Measurements from ENCODE around the gene CALD1. TPM values are rescaled to one million over a fixed set of nuclear protein-coding genes. Genes with fewer than 3 reads are reported as not detected.

The CALD1 gene
- total and polyA plus RNA-seq, 5 experiments from 2014 or later: not detected

DNA sequence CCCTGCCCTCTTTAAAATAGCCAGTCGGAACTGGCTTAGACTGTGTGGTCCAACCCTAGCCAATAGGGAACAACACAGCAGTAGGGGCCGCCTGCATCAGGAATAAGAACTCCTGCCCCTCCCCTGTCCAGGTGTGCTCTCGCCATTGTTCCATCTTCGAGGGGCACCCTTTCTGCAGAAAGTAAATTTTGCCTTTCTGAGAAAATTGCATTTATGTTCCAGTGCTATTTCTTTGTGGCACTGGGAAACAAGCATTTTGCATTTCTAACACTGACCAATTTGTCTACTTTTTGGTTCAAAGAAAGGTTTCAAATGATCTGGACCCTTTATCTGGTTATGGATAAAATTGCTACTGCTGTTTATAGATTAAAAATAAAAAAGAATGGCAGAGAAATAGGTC is 116.6 kb downstream of the CALD1 start:
- POLR2A ChIA-PET: no interaction called here
- H3K4me3 Mint-ChIP-seq: no peak overlapping the region
- H3K4me1 Mint-ChIP-seq: peaks cover 0 to 6% (median 2%) of the 10 kb centered on the region in 4 donors
- peaks cover 7 to 20% (median 16%) of the 10 kb centered on the region in 5 donors for H3K27me3 Mint-ChIP-seq
- ATAC-seq: no peak
- peaks cover 8 to 31% (median 18%) of the 10 kb centered on the region in 9 donors for H3K9me3 Mint-ChIP-seq
- H3K36me3 Mint-ChIP-seq: peaks cover 0 to 14% (median 12%) of the 10 kb centered on the region in 3 donors
- no peak overlapping the region for H3K27ac Mint-ChIP-seq
- no peak for DNase-seq

DNA sequence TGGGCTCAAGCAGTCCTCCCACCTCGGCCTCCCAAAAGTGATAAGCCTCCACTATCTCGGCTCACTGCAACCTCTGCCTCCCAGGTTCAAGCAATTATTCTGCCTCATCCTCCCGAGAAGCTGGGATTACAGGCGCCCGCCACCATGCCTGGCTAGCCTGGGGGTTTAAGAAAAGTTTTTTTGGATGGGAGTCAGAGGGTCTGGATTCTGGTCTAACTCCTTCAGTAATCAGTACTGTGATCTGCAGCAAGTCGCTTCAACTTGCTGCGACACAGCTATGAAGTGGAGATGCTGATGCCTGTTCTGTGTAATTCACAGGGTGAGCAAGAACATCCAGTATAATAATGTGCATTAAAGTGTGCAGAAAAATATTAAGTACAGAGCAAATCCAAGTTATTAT is 118.5 kb downstream of the CALD1 start:
- no peak for ATAC-seq
- POLR2A ChIA-PET: no interaction called here

DNA sequence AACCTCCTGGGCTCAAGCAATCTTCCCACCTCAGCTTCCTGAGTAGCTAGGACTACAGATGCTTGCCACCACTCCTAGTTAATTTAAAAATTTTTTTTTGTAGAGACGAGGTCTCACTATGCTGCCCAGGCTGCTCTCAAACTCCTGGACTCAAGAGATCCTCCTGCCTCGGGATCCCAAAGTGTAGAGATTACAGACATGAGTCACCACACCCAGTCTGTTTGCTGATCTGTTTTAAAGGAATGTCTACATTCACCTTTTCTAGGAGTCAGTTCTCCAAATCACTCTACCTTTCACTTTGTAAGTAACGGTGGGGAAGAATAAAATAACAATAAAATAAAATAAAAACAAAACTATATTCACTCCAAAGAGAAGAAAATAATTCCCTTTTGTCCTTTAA is 120.3 kb downstream of the CALD1 start:
- H3K27ac Mint-ChIP-seq: peak overlapping the region in 2 of 10 donors; percentile 9 to 46
- H3K9me3 Mint-ChIP-seq: peaks cover 8 to 26% (median 18%) of the 10 kb centered on the region in 9 donors
- peaks cover 0 to 14% (median 10%) of the 10 kb centered on the region in 3 donors for H3K36me3 Mint-ChIP-seq
- ATAC-seq: no peak
- no peak overlapping the region for H3K4me3 Mint-ChIP-seq
- peaks cover 0 to 2% (median 0%) of the 10 kb centered on the region in 5 donors for H3K27me3 Mint-ChIP-seq
- no peak for DNase-seq
- POLR2A ChIA-PET: interaction anchor here (0.7 kb wide), 1 partner anchor 352 kb away, joined by 3 read pairs; no protein-coding TSS in a partner anchor
- H3K4me1 Mint-ChIP-seq: no peaks in the 10 kb centered on the region

More for the DNA sequence above, 118.5 kb downstream of the CALD1 start:
- peaks cover 8 to 31% (median 18%) of the 10 kb centered on the region in 9 donors for H3K9me3 Mint-ChIP-seq
- no peak overlapping the region for H3K27ac Mint-ChIP-seq
- H3K4me1 Mint-ChIP-seq: no peaks in the 10 kb centered on the region
- H3K27me3 Mint-ChIP-seq: peaks cover 0 to 8% (median 7%) of the 10 kb centered on the region in 5 donors
- H3K36me3 Mint-ChIP-seq: peaks cover 0 to 14% (median 10%) of the 10 kb centered on the region in 3 donors
- no peak overlapping the region for H3K4me3 Mint-ChIP-seq
- no peak for DNase-seq

DNA sequence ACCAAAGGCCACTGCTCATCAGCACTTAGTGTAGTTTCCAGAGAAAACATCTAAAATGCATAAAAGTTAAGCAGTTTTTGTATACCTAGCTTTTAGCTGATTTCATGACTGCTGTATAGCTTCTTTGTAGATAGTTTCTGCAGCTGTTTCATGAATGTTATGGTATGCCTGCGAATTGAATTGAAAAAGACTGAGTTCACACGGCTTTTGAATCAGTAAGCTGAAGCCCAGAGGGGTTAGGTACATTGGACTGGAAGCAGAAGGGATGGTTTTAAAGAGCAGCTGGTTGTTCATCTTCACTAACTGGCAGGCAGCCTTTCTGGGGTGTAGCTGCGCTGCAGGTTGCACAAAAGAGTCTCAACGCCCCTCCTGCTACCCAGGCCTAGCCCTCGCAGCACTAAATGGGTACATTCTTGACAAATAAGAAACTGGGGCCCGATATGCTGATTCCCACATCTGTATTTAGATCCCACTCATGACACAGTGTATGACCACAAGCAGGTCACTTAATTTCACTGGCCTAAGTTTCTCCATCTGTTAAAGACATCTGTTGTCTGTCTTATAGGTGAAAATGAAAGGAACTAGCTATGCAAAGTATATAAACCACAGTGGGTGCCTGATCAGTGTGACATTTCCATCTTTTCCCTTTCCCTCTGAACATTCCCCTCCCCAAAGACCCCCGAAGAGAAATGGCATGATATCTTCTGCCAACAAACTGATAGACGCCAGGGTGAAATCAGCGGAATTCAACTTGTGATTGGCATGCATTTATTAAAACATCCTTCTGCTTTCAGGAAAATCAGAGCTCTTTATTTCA is 120.9 kb downstream of the CALD1 start:
- peaks cover 0 to 2% (median 0%) of the 10 kb centered on the region in 5 donors for H3K27me3 Mint-ChIP-seq
- no peak overlapping the region for H3K4me3 Mint-ChIP-seq
- DNase-seq (no peak), ATAC-seq (no peak)
- peaks cover 8 to 21% (median 17%) of the 10 kb centered on the region in 9 donors for H3K9me3 Mint-ChIP-seq
- POLR2A ChIA-PET: no interaction called here
- H3K27ac Mint-ChIP-seq: no peak overlapping the region
- H3K36me3 Mint-ChIP-seq: peaks cover 0 to 14% (median 10%) of the 10 kb centered on the region in 3 donors
- H3K4me1 Mint-ChIP-seq: no peaks in the 10 kb centered on the region

DNA sequence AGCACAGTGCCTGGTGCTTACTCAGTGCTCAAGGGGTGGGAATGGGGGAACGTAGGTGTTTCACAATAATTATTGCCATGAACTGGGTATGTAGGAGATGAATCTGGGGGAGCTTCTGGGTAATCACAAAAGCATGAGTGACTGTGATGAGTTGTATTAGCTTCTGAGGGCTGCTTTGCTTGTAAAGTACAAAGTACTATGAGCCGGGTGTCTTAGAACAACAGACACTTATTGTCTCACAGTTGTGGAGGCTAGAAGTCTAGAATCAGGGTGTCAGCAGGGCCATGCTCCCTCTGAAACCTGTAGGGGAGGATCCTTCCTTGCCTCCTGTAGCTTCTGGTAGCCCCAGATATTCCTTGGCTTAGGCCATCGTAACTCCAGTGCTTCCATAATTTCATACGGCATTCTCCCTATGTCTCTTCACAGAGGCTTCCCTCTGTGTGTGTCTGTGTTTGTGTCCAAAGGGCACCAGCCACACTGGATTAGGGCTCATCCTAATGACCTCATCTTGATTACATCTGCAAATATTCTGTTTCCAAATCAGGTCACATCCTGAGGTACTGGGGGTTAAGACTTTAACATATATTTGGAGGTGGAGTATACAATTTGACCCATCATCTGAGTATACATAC is 122.1 kb downstream of the CALD1 start:
- DNase-seq (no peak), ATAC-seq (no peak)
- no peak overlapping the region for H3K27ac Mint-ChIP-seq
- no peaks in the 10 kb centered on the region for H3K4me1 Mint-ChIP-seq
- H3K27me3 Mint-ChIP-seq: peaks cover 0 to 2% (median 0%) of the 10 kb centered on the region in 5 donors
- POLR2A ChIA-PET: no interaction called here
- H3K36me3 Mint-ChIP-seq: peaks cover 0 to 4% (median 3%) of the 10 kb centered on the region in 3 donors
- H3K4me3 Mint-ChIP-seq: no peak overlapping the region
- H3K9me3 Mint-ChIP-seq: peaks cover 0 to 10% (median 5%) of the 10 kb centered on the region in 9 donors

DNA sequence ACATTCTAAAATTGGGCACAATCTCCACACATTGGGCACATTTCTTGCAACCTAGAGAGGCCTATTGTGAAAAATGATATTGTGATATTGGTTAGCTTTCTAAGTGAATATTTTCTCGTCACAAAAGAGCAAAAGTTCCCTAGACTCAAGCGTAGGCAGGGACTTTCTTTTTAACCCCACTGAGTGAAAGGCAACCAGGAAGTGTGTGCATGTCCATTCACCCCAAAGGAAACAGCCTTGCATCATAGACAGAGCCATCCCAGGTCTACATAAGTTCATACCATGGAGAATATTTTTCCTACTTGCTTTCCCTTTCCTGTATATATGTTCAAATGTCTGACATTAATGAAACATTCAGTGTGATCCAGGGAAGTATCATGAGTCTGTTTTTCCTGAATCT is 122.6 kb downstream of the CALD1 start:
- Mint-ChIP-seq H3K4me1 (no peaks in the 10 kb centered on the region), H3K27ac (no peak overlapping the region), H3K9me3 (peaks cover 0 to 7% (median 1%) of the 10 kb centered on the region in 9 donors), H3K4me3 (no peak overlapping the region), H3K36me3 (no peaks in the 10 kb centered on the region), H3K27me3 (peaks cover 0 to 2% (median 0%) of the 10 kb centered on the region in 5 donors)
- POLR2A ChIA-PET: no interaction called here
- DNase-seq (no peak), ATAC-seq (no peak)

DNA sequence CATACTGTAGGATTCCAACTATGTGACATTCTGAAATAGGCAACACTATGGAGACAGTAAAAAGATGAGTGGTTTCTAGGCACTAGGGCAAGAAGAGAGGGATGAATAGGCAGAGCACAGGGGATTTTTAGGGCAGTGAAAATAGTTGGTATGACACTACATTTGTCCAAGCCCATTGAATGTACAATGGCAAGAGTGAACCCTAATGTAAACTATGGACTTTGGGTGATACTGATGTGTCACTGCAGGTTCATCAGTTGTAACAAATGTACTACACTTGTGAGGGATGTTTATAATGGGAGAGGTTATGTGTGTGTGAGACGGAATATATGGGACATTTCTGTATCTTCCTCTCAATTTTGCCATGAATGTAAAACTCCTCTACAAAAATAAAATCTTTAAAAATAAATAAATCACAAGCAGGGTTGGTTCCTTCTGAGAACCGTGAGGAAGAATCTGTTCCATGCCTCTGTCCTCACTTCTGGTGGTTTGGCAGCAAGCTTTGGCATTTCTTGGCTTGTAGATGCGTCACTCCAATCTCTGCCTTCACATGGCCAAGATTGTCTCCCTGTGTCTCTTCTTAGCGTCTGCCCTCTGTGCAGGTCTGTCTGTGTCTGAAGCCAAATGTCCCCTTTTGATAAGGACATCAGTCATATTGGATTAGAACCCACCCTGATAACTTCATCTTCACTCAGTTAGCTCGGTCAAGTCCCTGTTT is 123.8 kb downstream of the CALD1 start:
- POLR2A ChIA-PET: no interaction called here
- H3K9me3 Mint-ChIP-seq: peaks cover 0 to 2% (median 0%) of the 10 kb centered on the region in 9 donors
- H3K27me3 Mint-ChIP-seq: peaks cover 0 to 2% (median 0%) of the 10 kb centered on the region in 5 donors

DNA sequence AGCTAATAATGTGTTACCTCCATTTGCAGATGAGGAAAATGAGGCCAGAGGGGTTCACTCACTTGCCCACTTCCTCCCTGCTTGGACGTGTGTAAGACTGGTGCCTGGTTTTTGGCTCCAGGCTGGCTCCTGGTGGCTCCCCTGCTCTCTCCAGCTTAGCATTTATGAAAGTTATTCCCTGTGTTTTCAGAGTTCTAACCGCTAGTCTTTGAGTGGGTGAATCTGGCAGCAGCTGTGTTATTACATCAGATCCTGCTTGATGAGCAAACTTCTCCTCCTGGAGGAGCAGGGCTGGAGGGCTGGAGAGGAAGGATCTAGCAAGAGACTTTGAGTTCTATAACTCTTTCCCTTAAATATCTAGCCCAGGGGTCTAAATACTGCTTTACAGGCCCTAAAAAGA is 125.9 kb downstream of the CALD1 start:
- ATAC-seq (no peak), DNase-seq (no peak)
- Mint-ChIP-seq H3K27ac (no peak overlapping the region), H3K27me3 (peaks cover 0 to 2% (median 0%) of the 10 kb centered on the region in 5 donors), H3K36me3 (no peaks in the 10 kb centered on the region), H3K4me1 (peaks cover 0 to 1% (median 0%) of the 10 kb centered on the region in 4 donors), H3K9me3 (no peaks in the 10 kb centered on the region), H3K4me3 (no peak overlapping the region)
- POLR2A ChIA-PET: interaction anchor here (1.2 kb wide), 1 partner anchor 259 kb away, joined by 3 read pairs; the partner anchor contains the start of gene BPGM

More for the DNA sequence above, 123.8 kb downstream of the CALD1 start:
- Mint-ChIP-seq H3K27ac (no peak overlapping the region), H3K36me3 (no peaks in the 10 kb centered on the region), H3K4me1 (no peaks in the 10 kb centered on the region), H3K4me3 (no peak overlapping the region)
- no peak for DNase-seq
- ATAC-seq: no peak

DNA sequence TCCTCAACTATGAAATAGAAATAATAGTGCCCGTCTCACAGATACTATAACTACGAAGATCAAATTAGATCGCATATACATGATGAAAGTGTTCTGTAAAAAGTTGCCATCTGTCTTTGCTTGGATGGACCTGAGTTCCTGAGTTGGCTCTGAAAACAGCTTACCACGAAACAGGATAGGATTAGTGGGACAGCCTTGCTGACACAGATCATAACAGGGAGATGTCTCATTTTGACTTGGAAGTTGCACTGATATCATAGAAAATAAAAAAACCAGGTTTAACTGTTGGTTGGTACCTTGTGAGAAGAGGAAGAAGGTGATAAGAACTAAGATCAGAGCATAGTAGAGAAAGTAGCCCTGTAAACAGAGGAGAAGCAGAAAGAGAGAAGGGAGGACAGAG is 127.6 kb downstream of the CALD1 start:
- ATAC-seq (no peak), DNase-seq (no peak)
- Mint-ChIP-seq H3K27ac (no peak overlapping the region), H3K9me3 (no peaks in the 10 kb centered on the region), H3K4me3 (no peak overlapping the region), H3K4me1 (peaks cover 0 to 1% (median 0%) of the 10 kb centered on the region in 4 donors), H3K27me3 (no peaks in the 10 kb centered on the region), H3K36me3 (no peaks in the 10 kb centered on the region)
- POLR2A ChIA-PET: no interaction called here

DNA sequence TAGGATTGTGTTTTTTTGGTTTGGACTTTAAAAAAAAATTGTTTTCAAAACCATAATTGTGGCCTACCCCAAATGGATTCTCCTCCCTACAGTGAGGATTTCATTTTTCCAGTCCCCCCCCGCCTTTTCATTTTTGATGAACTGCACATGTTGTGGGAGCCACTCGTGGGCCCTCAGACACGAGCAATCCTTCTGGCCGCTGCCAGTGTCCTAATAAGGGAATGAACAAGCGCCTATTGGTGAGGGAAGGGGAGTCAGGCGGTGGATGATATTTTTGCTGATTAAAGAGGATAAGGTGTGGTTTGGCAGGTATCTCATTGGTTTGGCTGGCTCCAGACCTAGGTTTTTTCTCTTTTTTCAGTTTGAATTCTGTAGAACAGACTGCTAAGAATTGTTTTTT is 128.2 kb downstream of the CALD1 start:
- no peak overlapping the region for H3K4me3 Mint-ChIP-seq
- H3K36me3 Mint-ChIP-seq: no peaks in the 10 kb centered on the region
- no peak overlapping the region for H3K27ac Mint-ChIP-seq
- no peak for ATAC-seq
- POLR2A ChIA-PET: no interaction called here
- peaks cover 0 to 1% (median 0%) of the 10 kb centered on the region in 4 donors for H3K4me1 Mint-ChIP-seq
- H3K9me3 Mint-ChIP-seq: no peaks in the 10 kb centered on the region
- DNase-seq: no peak
- H3K27me3 Mint-ChIP-seq: no peaks in the 10 kb centered on the region

DNA sequence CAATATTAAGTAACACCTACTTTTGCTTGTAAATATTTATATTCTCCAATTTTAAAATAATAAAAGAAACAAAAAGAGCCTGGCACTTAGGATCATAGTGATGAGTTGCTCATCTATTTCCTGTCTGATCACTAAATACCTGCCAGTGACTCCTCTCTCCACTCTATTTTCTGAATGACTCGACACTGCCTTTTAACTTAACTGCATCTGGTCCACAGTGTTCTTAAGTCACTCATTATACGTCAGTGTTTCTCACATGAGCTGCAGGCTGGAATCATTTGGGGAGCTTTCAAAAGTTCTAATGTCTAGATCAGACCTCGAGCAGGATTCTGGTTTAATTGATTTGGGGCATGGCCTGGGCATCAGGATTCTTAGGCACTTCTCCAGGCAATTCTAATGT is 128.9 kb downstream of the CALD1 start:
- POLR2A ChIA-PET: no interaction called here
- H3K27me3 Mint-ChIP-seq: no peaks in the 10 kb centered on the region
- no peak overlapping the region for H3K4me3 Mint-ChIP-seq
- H3K36me3 Mint-ChIP-seq: no peaks in the 10 kb centered on the region
- H3K4me1 Mint-ChIP-seq: peaks cover 0 to 1% (median 0%) of the 10 kb centered on the region in 4 donors
- ATAC-seq (no peak), DNase-seq (no peak)
- H3K27ac Mint-ChIP-seq: peak overlapping the region in 1 of 10 donors; percentile 15
- H3K9me3 Mint-ChIP-seq: no peaks in the 10 kb centered on the region

DNA sequence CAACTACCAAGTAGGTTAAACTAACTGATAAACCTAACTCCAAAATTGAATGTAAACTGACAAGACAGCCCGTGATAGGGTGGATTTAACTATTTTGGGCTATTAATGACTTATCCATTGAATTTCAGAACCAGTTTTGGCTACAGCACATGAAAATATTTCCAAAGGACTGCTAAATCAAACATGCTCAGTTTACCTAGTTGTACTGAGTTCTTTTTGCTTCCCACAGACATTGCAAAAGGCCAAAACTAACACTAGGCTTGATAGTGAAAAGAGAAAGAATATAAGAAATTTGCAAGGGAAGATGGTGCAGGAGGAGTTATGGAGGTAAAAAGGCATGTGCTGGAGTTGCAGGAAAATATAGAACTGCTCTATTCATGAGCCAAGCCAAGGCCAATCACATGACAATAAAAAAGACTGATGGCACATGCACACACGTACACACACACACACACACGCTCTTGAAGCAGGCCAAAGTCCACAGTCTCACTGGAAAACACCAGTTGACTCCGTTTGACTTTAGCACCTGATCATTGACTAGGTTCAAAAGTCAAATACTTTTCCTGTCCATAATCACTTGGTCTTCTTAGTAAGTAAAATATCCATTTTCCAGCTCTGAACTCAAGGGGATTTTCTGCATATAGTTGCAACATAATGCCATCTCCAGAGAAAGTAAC is 130.9 kb downstream of the CALD1 start:
- ATAC-seq: no peak
- H3K27ac Mint-ChIP-seq: no peak overlapping the region
- no peak overlapping the region for H3K4me3 Mint-ChIP-seq
- DNase-seq: no peak
- no peaks in the 10 kb centered on the region for H3K27me3 Mint-ChIP-seq
- peaks cover 0 to 1% (median 0%) of the 10 kb centered on the region in 4 donors for H3K4me1 Mint-ChIP-seq
- no peaks in the 10 kb centered on the region for H3K9me3 Mint-ChIP-seq
- POLR2A ChIA-PET: no interaction called here
- peaks cover 0 to 2% (median 0%) of the 10 kb centered on the region in 3 donors for H3K36me3 Mint-ChIP-seq
